HG02588 (cell line): ENCODE results near the gene NRP2.

Experiments
- ATAC-seq: cut with Tn5 transposase; IDR thresholded peaks from one replicate; pipeline ENCODE4 v1.9.1; 2021; ENCODE audit warnings: mild to moderate bottlenecking, moderate library complexity; ENCODE audit not compliant: unreplicated experiment

The NRP2 gene

GRCh38 chr2:205727174-205727573, 44.9 kb downstream of the NRP2 start:
- ATAC-seq = no peak

DNA sequence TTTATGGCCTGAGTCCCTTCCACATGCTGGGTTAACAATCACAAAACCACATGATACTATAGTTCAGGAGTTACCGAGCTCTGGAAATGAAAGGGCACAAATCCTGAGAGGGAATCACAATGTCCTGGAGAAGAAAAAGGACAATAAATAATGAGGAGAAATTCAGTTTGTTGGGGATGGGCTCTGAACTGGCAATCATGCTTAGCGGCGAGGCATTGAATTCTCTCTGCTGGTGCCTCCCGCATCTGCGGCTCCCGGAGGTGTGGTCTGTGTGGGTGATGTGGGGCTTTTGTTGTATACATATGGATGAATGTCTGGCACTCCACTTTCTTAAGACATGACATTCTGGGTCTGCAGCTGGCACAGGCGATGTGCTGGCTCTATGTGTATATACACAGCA, 46.1 kb downstream of the NRP2 start:
- ATAC-seq = no peak

GRCh38 chr2:205730191-205730590, 47.9 kb downstream of the NRP2 start:
- no peak for ATAC-seq

GRCh38 chr2:205730701-205731582, 48.6 kb downstream of the NRP2 start:
- no peak for ATAC-seq

GRCh38 chr2:205731583-205731981, 49.3 kb downstream of the NRP2 start:
- peak; percentile 85 for ATAC-seq

GRCh38 chr2:205732314-205732713, 50.0 kb downstream of the NRP2 start:
- ATAC-seq = no peak

DNA sequence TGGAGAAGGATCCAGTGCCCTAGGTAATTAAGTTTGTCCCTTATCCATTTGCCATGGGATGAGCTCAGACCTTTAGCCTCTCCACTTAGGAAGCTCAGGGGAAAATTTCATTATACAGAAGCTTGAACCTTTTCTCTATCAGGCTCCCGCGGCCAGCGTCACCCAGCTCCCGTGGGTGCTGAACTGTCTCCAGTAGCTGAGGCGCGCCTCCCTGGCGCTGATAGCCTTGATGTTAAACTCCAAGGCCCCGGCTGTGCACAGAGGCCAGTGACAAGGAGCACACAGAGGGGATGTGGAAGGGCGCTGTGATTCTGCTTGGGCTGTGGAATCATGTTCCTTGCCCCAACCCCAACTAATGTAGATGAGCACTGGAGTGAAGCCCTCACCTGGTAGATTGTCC, 50.8 kb downstream of the NRP2 start:
- ATAC-seq = no peak

- ATAC-seq = no peak
Observed at GRCh38 chr2:205733648-205734047, 51.3 kb downstream of the NRP2 start.

GRCh38 chr2:205734436-205735037, 52.2 kb downstream of the NRP2 start:
- no peak for ATAC-seq

DNA sequence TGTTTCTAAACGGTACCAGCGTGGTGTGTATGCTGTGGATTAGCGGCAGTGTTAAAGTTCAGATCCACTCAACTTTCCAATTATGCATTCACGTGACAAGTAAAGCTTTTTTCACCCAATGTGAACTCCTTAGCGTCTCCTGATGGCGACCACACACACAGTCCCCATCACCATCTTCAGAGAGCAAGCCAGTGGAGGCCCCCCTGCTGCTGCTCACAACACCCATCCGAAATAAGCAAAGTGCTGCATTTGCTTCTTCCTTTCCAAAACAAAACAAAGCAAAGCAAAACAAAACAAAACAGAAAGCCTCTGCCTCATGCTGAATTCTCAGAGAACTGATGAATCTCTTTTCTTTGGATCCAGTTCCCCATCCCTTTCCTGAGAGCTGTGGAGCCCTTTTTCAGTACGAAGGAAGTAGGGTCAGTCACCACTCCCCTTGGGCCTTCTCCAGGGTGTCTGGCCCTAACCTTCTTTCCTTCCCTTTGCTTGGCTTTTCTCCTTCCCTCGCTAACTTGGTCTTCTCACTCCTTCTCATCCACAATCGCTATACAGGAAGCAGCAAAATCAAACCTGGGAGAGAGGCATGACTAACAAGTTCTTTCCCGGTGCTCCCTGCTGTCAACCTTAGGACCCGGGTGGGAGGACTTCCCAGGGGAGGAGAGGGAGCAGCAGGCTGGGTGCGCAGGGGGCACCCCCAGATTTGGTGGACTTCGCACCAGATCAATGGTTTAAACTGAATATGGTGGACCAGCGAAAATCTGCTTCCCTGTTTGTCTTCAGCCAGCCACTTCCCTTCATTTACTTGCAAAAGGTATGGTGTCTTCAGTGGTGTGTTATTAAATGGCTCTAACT, 56.0 kb downstream of the NRP2 start:
- no peak for ATAC-seq

DNA sequence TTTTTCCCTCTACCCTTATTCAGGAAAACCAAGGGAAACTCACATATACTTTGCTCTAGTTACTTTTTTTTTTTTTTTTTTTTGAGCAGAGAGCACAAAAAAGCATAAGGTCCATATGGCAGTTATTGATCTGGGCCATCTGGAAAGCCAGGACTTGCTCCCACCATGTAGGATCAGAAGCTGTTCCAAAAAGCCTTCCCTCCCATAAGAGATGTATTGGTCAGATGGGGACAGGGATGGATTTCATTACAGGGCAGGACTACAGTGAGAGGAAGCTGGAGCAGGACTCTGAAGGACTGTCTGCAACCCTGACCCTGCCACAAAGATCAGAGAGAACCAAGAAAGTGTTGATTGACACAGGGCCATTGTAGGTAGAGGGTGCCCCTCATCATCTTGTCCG, 57.3 kb downstream of the NRP2 start:
- ATAC-seq = no peak

DNA sequence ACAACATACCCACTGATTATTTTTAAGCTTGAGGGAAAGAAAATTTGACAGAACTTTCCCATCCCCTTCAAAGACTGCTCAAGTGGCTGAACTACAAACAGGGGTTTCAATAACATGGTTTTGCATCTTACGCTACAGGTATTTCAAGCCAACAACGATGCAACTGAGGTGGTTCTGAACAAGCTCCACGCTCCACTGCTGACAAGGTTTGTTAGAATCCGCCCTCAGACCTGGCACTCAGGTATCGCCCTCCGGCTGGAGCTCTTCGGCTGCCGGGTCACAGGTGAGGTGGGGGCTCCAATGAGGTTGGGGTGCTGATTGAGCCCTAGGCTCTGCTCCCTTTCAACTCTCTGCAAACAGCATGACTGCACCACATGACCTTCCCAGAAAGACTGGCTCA, 58.1 kb downstream of the NRP2 start:
- no peak for ATAC-seq

GRCh38 chr2:205741256-205741978, 59.1 kb downstream of the NRP2 start:
- no peak for ATAC-seq

- no peak for ATAC-seq
Observed at GRCh38 chr2:205743137-205743536, 60.8 kb downstream of the NRP2 start.

- no peak for ATAC-seq
Observed at GRCh38 chr2:205744074-205744591, 61.8 kb downstream of the NRP2 start.

DNA sequence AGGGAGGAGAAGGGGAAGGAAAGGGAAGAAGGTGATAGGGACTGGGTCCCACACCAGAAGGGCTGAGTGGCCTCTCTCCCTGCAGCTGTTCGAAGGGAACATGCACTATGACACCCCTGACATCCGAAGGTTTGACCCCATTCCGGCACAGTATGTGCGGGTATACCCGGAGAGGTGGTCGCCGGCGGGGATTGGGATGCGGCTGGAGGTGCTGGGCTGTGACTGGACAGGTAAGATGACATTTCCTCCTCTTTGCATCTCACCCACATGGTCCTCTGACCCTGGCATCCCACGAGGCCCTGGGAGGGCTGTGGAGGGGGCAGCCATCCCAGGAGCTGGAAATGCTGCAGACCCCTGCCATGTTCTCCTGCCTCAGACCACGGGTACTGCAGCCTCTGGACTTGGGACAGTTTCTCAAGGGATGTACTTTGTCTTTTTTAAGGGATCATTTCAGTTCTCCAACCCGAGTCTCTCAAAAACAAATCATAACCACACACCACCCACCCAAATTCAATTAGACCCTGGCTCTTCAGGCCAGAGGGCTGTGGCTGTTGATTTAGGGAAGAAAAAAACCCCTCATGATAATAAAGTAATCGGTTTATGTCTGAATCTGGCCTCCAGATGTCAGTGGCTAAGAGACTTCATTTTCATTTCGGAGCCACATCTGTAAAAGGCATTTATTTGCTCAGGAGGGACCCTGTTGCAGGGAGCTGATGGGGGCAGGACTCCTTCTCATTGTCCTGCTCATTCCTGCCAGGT, 63.5 kb downstream of the NRP2 start:
- no peak for ATAC-seq

- no peak for ATAC-seq
Observed at GRCh38 chr2:205746420-205746785, 64.1 kb downstream of the NRP2 start.

DNA sequence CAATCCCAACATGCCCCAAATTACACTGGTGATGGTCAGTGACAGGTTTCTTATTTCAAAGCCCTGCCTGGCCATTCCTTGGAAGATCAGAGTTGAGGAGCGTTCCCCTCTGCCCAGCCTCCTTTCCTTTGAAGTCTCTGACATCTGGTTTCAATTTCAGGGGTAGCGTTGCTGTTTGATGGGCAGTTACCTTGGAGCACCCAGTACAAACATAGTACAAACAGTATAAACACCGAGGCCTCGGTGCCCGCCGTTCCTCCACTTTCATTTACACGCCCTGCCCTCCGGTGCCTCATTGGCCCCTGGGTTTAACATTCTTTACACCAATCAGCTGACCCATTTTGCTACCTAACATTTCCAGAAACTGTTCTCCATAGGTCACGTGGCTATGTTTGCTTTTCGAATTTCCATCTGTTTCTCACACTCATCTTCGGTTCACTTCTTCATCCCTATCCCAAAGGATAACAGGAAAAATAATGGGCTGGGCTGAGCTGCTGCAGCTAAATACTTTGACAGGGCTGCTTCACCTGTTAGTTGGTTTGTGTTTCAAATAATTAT, 65.6 kb downstream of the NRP2 start:
- ATAC-seq = no peak

- ATAC-seq = no peak
Observed at GRCh38 chr2:205748639-205749038, 66.3 kb downstream of the NRP2 start.

- no peak for ATAC-seq
Observed at GRCh38 chr2:205749078-205749477, 66.8 kb downstream of the NRP2 start.
